SU-DHL-6 (cell line): ENCODE results near the gene SPRED2.
A peak's percentile ranks its signal among the peaks of the same experiment; 100 is the strongest.

Experiments used
- H2AFZ ChIP-seq: fragments of 200-600 bp; sonication (generic); 2 replicates; pipeline ENCODE4 v1.6.1; 2014; ENCODE audit warnings: low read depth, mild to moderate bottlenecking, moderate library complexity, mixed read lengths, antibody characterized with exemption, low read length; ENCODE audit not compliant: severe bottlenecking
- H3F3A ChIP-seq: fragments of 200-600 bp; shearing (Covaris generic); 2 replicates; pipeline ENCODE4 v1.6.0; 2016; ENCODE audit warnings: antibody characterized with exemption, mild to moderate bottlenecking; ENCODE audit not compliant: insufficient read depth
- H3K27ac ChIP-seq: fragments of 200-600 bp; sonication (generic); 2 replicates; pipeline ENCODE4 v1.5.1; 2016; ENCODE audit warnings: low read depth, mild to moderate bottlenecking, low read length, moderate library complexity, mixed read lengths
- H3K27me3 ChIP-seq: fragments of 200-600 bp; sonication (generic), shearing (Covaris generic); 2 replicates; pipeline ENCODE4 v1.6.0; 2014; ENCODE audit warnings: mild to moderate bottlenecking, low read length
- H3K36me3 ChIP-seq: fragments of 200-600 bp; sonication (generic); 2 replicates; pipeline ENCODE4 v1.6.1; 2014; ENCODE audit warnings: mild to moderate bottlenecking, low read length, mixed read lengths
- H3K4me2 ChIP-seq: fragments of 300-600, 200-600 bp; shearing (Covaris generic), sonication (generic); 2 replicates; pipeline ENCODE4 v1.6.0; 2014; ENCODE audit warnings: low read length, low read depth, mild to moderate bottlenecking; ENCODE audit not compliant: poor library complexity, severe bottlenecking
- H3K4me3 ChIP-seq: fragments of 200-600 bp; sonication (generic); 2 replicates; pipeline ENCODE4 v1.5.1; 2014; ENCODE audit warnings: antibody characterized with exemption, low read length, mild to moderate bottlenecking, mixed read lengths; ENCODE audit not compliant: insufficient read depth, poor library complexity, severe bottlenecking
- H3K79me2 ChIP-seq: fragments of 200-600 bp; sonication (generic); 2 replicates; pipeline ENCODE4 v1.6.1; 2014; ENCODE audit warnings: mild to moderate bottlenecking, low read length, moderate library complexity; ENCODE audit not compliant: insufficient read depth
- H3K9ac ChIP-seq: fragments of 200-600 bp; sonication (generic); 2 replicates; pipeline ENCODE4 v1.7.0; 2014; ENCODE audit warnings: mild to moderate bottlenecking, low read length
- H3K9me2 ChIP-seq: fragments of 200-600 bp; sonication (generic); replicated peaks from 2 replicates; pipeline ENCODE4 v1.6.1; 2014; ENCODE audit warnings: low read length; ENCODE audit not compliant: insufficient read depth
- H3K9me3 ChIP-seq: fragments of 200-600 bp; sonication (generic); 2 replicates; pipeline ENCODE4 v1.6.1; 2014; ENCODE audit warnings: low read length, mixed read lengths; ENCODE audit not compliant: insufficient read depth
- H4K20me1 ChIP-seq: fragments of 200-600 bp; sonication (generic); 2 replicates; pipeline ENCODE4 v1.6.1; 2014; ENCODE audit warnings: low read depth, mild to moderate bottlenecking, antibody characterized with exemption, low read length, moderate library complexity, mixed read lengths
- EZH2phosphoT487 ChIP-seq: fragments of 200-600 bp; sonication (generic), shearing (Covaris generic); conservative IDR thresholded peaks from 2 replicates; pipeline ENCODE4 v1.6.1; 2018; ENCODE audit warnings: mild to moderate bottlenecking, antibody characterized with exemption, low read length, moderate library complexity, mixed read lengths
- TF ChIP-seq, protein P1 (sequence below): fragments of 200-600 bp; sonication (generic); IDR thresholded peaks from one replicate; pipeline ENCODE4 v1.5.1; 2017; ENCODE audit warnings: antibody characterized with exemption, mild to moderate bottlenecking, low read length, moderate library complexity; ENCODE audit not compliant: insufficient read depth, poor library complexity, severe bottlenecking

Gene SPRED2

DNA sequence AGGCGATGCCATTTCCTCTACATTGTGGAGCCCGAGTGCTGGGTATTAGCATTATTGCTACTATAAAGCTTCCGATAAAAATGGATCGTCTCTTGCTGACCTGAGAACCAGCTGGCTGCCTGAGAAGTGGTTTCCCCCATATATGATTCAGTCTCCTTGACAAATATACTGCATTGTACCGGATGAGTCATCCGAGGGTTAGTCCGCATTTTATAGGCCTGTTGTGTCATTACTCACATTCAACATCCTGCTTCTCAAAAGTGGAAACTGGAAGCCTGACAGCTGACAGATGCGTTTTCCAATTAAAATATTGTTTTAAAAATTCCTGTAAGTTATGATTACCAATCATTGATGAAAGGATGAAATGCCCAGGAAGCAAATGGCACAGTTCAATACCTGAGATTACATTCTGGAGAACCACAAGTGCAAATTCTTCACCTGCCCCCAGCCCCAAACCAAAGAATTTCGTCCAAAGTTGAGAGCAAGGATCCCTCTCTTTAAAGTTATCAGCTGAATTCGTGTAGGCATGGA, 65.7 kb downstream of the SPRED2 start:
- Histone ChIP-seq H3K4me2 (peak overlapping the region; percentile 84), H3K9me3 (no peaks in the 10 kb centered on the region), H3K9me2 (no peaks in the 10 kb centered on the region), H3K27ac (peak overlapping the region; percentile 93), H3K36me3 (no peaks in the 10 kb centered on the region), H3K79me2 (peaks cover 87% of the 10 kb centered on the region), H3K9ac (peak overlapping the region; percentile 59), H2AFZ (no peak overlapping the region), H3K27me3 (no peaks in the 10 kb centered on the region), H3K4me3 (peak overlapping the region; percentile 63), H4K20me1 (no peaks in the 10 kb centered on the region), H3F3A (peaks cover 82% of the 10 kb centered on the region)
- TF ChIP-seq, protein P1, sequence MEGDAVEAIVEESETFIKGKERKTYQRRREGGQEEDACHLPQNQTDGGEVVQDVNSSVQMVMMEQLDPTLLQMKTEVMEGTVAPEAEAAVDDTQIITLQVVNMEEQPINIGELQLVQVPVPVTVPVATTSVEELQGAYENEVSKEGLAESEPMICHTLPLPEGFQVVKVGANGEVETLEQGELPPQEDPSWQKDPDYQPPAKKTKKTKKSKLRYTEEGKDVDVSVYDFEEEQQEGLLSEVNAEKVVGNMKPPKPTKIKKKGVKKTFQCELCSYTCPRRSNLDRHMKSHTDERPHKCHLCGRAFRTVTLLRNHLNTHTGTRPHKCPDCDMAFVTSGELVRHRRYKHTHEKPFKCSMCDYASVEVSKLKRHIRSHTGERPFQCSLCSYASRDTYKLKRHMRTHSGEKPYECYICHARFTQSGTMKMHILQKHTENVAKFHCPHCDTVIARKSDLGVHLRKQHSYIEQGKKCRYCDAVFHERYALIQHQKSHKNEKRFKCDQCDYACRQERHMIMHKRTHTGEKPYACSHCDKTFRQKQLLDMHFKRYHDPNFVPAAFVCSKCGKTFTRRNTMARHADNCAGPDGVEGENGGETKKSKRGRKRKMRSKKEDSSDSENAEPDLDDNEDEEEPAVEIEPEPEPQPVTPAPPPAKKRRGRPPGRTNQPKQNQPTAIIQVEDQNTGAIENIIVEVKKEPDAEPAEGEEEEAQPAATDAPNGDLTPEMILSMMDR: no peak
- TF ChIP-seq EZH2phosphoT487: no peak

GRCh38 chr2:65364986-65365733, 67.2 kb downstream of the SPRED2 start:
- Histone ChIP-seq H3K9me3 (no peaks in the 10 kb centered on the region), H3K27me3 (no peaks in the 10 kb centered on the region), H3K9me2 (no peaks in the 10 kb centered on the region), H3F3A (peaks cover 82% of the 10 kb centered on the region), H3K79me2 (peaks cover 91% of the 10 kb centered on the region), H3K36me3 (no peaks in the 10 kb centered on the region), H2AFZ (no peak overlapping the region), H3K4me3 (peak overlapping the region; percentile 63), H3K9ac (peak overlapping the region; percentile 59), H3K27ac (peak overlapping the region; percentile 93), H3K4me2 (peak overlapping the region; percentile 84), H4K20me1 (no peaks in the 10 kb centered on the region)
- TF ChIP-seq, protein P1: no peak
- no peak for TF ChIP-seq EZH2phosphoT487

DNA sequence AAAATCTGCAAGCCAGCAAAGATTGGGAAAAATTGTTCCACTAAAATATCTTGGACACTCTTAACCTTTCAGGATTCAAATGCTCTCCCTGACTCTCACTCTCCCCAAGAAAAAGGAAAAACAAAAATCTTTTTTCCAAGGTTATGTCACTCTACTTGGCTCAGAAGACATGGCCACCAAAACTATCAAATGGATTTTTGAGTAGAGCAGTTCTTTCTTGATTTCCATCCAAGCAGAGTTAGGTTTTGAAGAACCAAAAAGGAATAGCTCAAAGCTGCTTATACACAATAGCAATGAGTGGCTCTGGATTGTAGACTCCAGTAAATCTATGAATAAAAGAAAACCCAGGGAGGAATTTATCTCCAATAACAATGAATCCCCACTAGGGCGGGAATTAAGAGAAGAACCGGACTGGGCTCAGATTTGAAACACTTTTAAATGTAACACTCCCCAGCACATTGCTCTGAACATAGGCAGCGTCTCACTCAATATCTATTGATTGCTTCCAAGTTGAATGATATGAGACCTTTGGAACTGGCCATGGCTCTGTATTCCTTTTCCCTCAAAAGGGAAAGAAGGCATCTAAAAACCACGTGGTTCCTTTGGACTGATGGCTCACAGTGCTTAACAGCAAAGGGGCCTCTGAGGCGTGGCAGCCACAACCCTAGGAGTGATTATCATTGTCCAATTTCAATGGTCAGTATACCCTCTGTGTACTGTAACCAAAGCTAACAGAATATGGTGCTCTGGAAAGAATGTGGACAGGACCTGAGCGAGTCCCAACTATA, 68.3 kb downstream of the SPRED2 start:
- Histone ChIP-seq H2AFZ (no peak overlapping the region), H3K9me3 (no peaks in the 10 kb centered on the region), H3K9me2 (no peaks in the 10 kb centered on the region), H3F3A (peaks cover 74% of the 10 kb centered on the region), H3K36me3 (no peaks in the 10 kb centered on the region), H3K79me2 (peaks cover 92% of the 10 kb centered on the region), H3K9ac (peak overlapping the region; percentile 49), H3K27ac (peak overlapping the region; percentile 93), H3K4me3 (peak overlapping the region; percentile 44), H3K4me2 (peak overlapping the region; percentile 84), H3K27me3 (no peaks in the 10 kb centered on the region), H4K20me1 (no peaks in the 10 kb centered on the region)
- TF ChIP-seq, protein P1: no peak
- TF ChIP-seq EZH2phosphoT487: no peak
